H9 (cell line): Measurements from ENCODE around the gene HPDL. TPM values are rescaled to one million over a fixed set of nuclear protein-coding genes. Genes with fewer than 3 reads are reported as not detected.

Experiments used
- DNase-seq: peaks from one replicate; pipeline ENCODE4 v3.0.0-alpha.2; 2017
- H2AFZ ChIP-seq: one replicate; pipeline ENCODE4 v1.6.1; 2013; ENCODE audit warnings: mild to moderate bottlenecking, low read length, control low read depth, moderate library complexity
- H2AK5ac ChIP-seq: 2 replicates; pipeline ENCODE4 v1.6.1; 2013; ENCODE audit warnings: low read length, control low read depth, mixed read lengths; ENCODE audit not compliant: insufficient read length
- H2BK120ac ChIP-seq: one replicate; pipeline ENCODE4 v1.6.1; 2013; ENCODE audit warnings: low read depth, mild to moderate bottlenecking, low read length, control low read depth, inconsistent platforms; ENCODE audit not compliant: poor library complexity, severe bottlenecking
- H2BK12ac ChIP-seq: 2 replicates; pipeline ENCODE4 v1.6.1; 2013; ENCODE audit warnings: low read length, control low read depth, mixed read lengths, low read depth; ENCODE audit not compliant: insufficient read length
- H2BK15ac ChIP-seq: 2 replicates; pipeline ENCODE4 v1.6.1; 2013; ENCODE audit warnings: low read depth, low read length, control low read depth
- H2BK20ac ChIP-seq: one replicate; pipeline ENCODE4 v1.6.1; 2013; ENCODE audit warnings: low read depth, mild to moderate bottlenecking, low read length, control low read depth, inconsistent platforms; ENCODE audit not compliant: poor library complexity, severe bottlenecking
- H2BK5ac ChIP-seq: 2 replicates; pipeline ENCODE4 v1.6.1; 2013; ENCODE audit warnings: low read length, control low read depth, mixed read lengths; ENCODE audit not compliant: insufficient read length
- H3K14ac ChIP-seq: 2 replicates; pipeline ENCODE4 v1.6.1; 2013; ENCODE audit warnings: low read length, control low read depth; ENCODE audit not compliant: insufficient read depth
- H3K18ac ChIP-seq: 2 replicates; pipeline ENCODE4 v1.6.1; 2013; ENCODE audit warnings: low read depth, mild to moderate bottlenecking, mixed read lengths, low read length, control low read depth; ENCODE audit not compliant: insufficient read length
- H3K23ac ChIP-seq: 2 replicates; pipeline ENCODE4 v1.6.1; 2013; ENCODE audit warnings: low read length, control low read depth, mixed read lengths, low read depth; ENCODE audit not compliant: insufficient read length
- H3K23me2 ChIP-seq: 2 replicates; pipeline ENCODE4 v1.6.1; 2013; ENCODE audit warnings: low read depth, mild to moderate bottlenecking, mixed read lengths, low read length, control low read depth; ENCODE audit not compliant: insufficient read length, poor library complexity, severe bottlenecking
- H3K27ac ChIP-seq: 2 replicates; pipeline ENCODE4 v1.5.1; 2013; ENCODE audit warnings: low read length, control low read depth, mixed read lengths, low read depth; ENCODE audit not compliant: insufficient read length
- H3K27me3 ChIP-seq: 2 replicates; pipeline ENCODE4 v1.6.1; 2013; ENCODE audit warnings: low read length, control low read depth, inconsistent platforms; ENCODE audit not compliant: insufficient read depth
- H3K4ac ChIP-seq: 2 replicates; pipeline ENCODE4 v1.6.1; 2013; ENCODE audit warnings: low read depth, mild to moderate bottlenecking, control low read depth, inconsistent platforms, low read length, moderate library complexity
- H3K4me1 ChIP-seq: 2 replicates; pipeline ENCODE4 v1.6.1; 2013; ENCODE audit warnings: low read length, control low read depth, inconsistent platforms; ENCODE audit not compliant: insufficient read depth
- H3K4me2 ChIP-seq: 2 replicates; pipeline ENCODE4 v1.6.1; 2013; ENCODE audit warnings: low read length, control low read depth, mixed read lengths; ENCODE audit not compliant: insufficient read length, insufficient read depth
- H3K56ac ChIP-seq: 2 replicates; pipeline ENCODE4 v1.6.1; 2013; ENCODE audit warnings: low read depth, mild to moderate bottlenecking, mixed read lengths, low read length, control low read depth; ENCODE audit not compliant: insufficient read length
- H3K79me1 ChIP-seq: 2 replicates; pipeline ENCODE4 v1.6.1; 2013; ENCODE audit warnings: low read depth, mild to moderate bottlenecking, moderate library complexity, low read length, control low read depth, inconsistent platforms; ENCODE audit not compliant: insufficient read depth, poor library complexity, severe bottlenecking
- H3K79me2 ChIP-seq: 2 replicates; pipeline ENCODE4 v1.6.1; 2013; ENCODE audit warnings: low read length, control low read depth, inconsistent platforms; ENCODE audit not compliant: insufficient read depth
- H3K9ac ChIP-seq: 2 replicates; pipeline ENCODE4 v1.6.1; 2013; ENCODE audit warnings: low read length, control low read depth, mixed read lengths; ENCODE audit not compliant: insufficient read length; ENCODE audit errors: extremely low read depth
- H3K9me3 ChIP-seq: one replicate; pipeline ENCODE4 v1.6.1; 2013; ENCODE audit warnings: low read depth, low read length, inconsistent platforms; ENCODE audit not compliant: control insufficient read depth
- H3T11ph ChIP-seq: one replicate; pipeline ENCODE4 v1.6.1; 2013; ENCODE audit warnings: mild to moderate bottlenecking, low read length, control low read depth, inconsistent platforms
- H4K20me1 ChIP-seq: one replicate; pipeline ENCODE4 v1.6.1; 2013; ENCODE audit not compliant: control insufficient read depth, insufficient read length, insufficient read depth
- H4K5ac ChIP-seq: 2 replicates; pipeline ENCODE4 v1.6.1; 2013; ENCODE audit warnings: low read depth, mild to moderate bottlenecking, mixed read lengths, low read length, control low read depth; ENCODE audit not compliant: insufficient read length
- H4K8ac ChIP-seq: replicated peaks from 2 replicates; pipeline ENCODE4 v1.6.1; 2013; ENCODE audit warnings: low read length, control low read depth, mixed read lengths, low read depth; ENCODE audit not compliant: insufficient read length
- H4K91ac ChIP-seq: 2 replicates; pipeline ENCODE4 v1.6.1; 2013; ENCODE audit warnings: low read depth, mild to moderate bottlenecking, moderate library complexity, mixed read lengths, low read length, control low read depth; ENCODE audit not compliant: insufficient read length
- H3K27ac Mint-ChIP-seq, 3 experiments: 2 replicates in 2 of 3; 3 replicates in 1 of 3; pipeline ENCODE4 v1.8.0; 2020 to 2021; ENCODE audit warnings: mixed read lengths in 3 of 3, mild to moderate bottlenecking in 1 of 3, moderate library complexity in 1 of 3
- H3K27me3 Mint-ChIP-seq: 2 replicates; pipeline ENCODE4 v1.8.0; 2021; ENCODE audit warnings: low read depth, mild to moderate bottlenecking, moderate library complexity, mixed read lengths
- H3K36me3 Mint-ChIP-seq, 3 experiments: 2 replicates in 2 of 3; 3 replicates in 1 of 3; pipeline ENCODE4 v1.8.0; 2020 to 2021; ENCODE audit warnings: low read depth in 3 of 3, mixed read lengths in 3 of 3; ENCODE audit not compliant: insufficient read depth in 1 of 3
- H3K4me1 Mint-ChIP-seq, 2 experiments: 2 replicates each; pipeline ENCODE4 v1.8.0; 2020; ENCODE audit warnings: mixed read lengths in 2 of 2
- H3K4me3 Mint-ChIP-seq, 2 experiments: 2 replicates in 1 of 2; 3 replicates in 1 of 2; pipeline ENCODE4 v1.8.0; 2020 to 2021; ENCODE audit warnings: mild to moderate bottlenecking in 2 of 2, mixed read lengths in 2 of 2, moderate library complexity in 1 of 2
- H3K9me3 Mint-ChIP-seq, 2 experiments: 2 replicates in 1 of 2; 3 replicates in 1 of 2; pipeline ENCODE4 v1.8.0; 2020; ENCODE audit warnings: mild to moderate bottlenecking in 2 of 2, mixed read lengths in 2 of 2, moderate library complexity in 1 of 2
- WGBS: extraction: QIAGEN DNeasy Blood & Tissue Kit; methylation state at CpG from one replicate; pipeline ENCODE4 v1.1.7; 2013; ENCODE audit warnings: missing lambda C conversion rate, low lambda C conversion rate, mixed read lengths; ENCODE audit not compliant: insufficient read length; ENCODE audit errors: extremely low coverage; 5-methylcytosine and 5-hydroxymethylcytosine counted together
- total RNA-seq: library from RNA; stranded (reverse); gene quantifications from 2 replicates; pipeline ENCODE4 v1.2.1, GENCODE V29; 2021
- TF ChIP-seq, protein P1 (sequence below): fragments of 200-600 bp; sonication (generic); conservative IDR thresholded peaks from 3 replicates; pipeline ENCODE4 v1.8.0; 2021; ENCODE audit warnings: antibody characterized with exemption, mild to moderate bottlenecking

HPDL gene
- total RNA-seq, 1 experiment from 2014 or later: 10.6 TPM

DNA sequence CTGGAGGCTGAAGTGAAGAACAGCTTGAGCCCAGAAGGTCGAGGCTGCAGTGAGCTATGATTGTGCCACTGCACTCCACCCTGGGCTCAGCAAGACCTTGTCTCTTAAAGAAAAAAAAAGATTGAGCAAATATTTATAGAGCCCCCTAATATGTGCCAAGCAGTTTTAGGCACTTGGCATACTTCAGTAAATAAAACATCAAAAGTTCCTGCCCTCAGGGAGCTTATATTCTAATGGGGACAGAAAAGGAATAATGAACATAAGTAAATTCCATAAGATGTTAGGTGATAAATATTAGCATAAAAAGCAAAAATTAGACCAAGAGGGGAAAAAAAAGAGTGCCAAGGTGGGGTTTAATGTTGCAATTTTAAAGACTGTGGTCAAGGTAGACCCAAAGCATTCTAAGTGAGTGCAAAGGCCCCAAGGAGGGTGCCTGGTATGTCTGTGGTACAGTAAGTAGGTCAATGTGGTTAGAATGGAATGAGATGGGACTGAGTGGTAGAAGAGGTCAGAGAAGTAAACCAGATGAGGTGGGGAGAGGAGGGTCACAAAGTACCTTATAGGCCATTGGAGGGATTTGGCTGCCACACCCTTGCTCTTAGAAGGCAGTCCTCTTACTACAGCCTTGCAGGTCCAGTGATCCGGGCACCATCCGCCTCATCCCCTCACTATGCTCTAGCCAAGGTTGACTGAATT, 11.1 kb downstream of the HPDL start:
- Histone ChIP-seq H3T11ph (no peak overlapping the region), H3K56ac (no peak overlapping the region), H3K4me1 (peaks cover 5% of the 10 kb centered on the region; the same call in 1 of the 2 replicates), H4K8ac (no peak overlapping the region), H3K9me3 (no peaks in the 10 kb centered on the region), H4K20me1 (no peaks in the 10 kb centered on the region), H3K4ac (no peak overlapping the region), H3K79me2 (peaks cover 8% of the 10 kb centered on the region; the same call in 1 of the 2 replicates), H3K9ac (no peak overlapping the region), H4K5ac (no peak overlapping the region), H2BK12ac (no peak overlapping the region), H3K27ac (no peak overlapping the region), H3K79me1 (no peaks in the 10 kb centered on the region), H4K91ac (no peak overlapping the region), H2AK5ac (no peak overlapping the region), H3K18ac (no peak overlapping the region), H2BK5ac (no peak overlapping the region), H3K23me2 (no peaks in the 10 kb centered on the region), H3K27me3 (no peaks in the 10 kb centered on the region), H2BK120ac (no peak overlapping the region), H2BK15ac (no peak overlapping the region), H2BK20ac (no peak overlapping the region), H3K4me2 (no peak overlapping the region), H2AFZ (no peak overlapping the region), H3K23ac (no peak overlapping the region), H3K14ac (no peak overlapping the region)
- Mint-ChIP-seq H3K9me3 (0 out of 5 replicates have a peak, but pooled peaks cover 0 to 4% of the 10 kb centered on the region in 2 experiments), H3K4me1 (peaks cover 26 to 41% of the 10 kb centered on the region in 2 experiments), H3K27ac (peak overlapping the region in 2 of 3 experiments; percentile 48 to 81; a peak in 3 of 7 replicates), H3K36me3 (peaks cover 27 to 50% (median 50%) of the 10 kb centered on the region in 3 experiments), H3K4me3 (peak overlapping the region; percentile 55 to 100; a peak in 4 of 5 replicates), H3K27me3 (no peaks in the 10 kb centered on the region)
- no peak for DNase-seq
- no CpG with 5 or more reads among the region's 3 CpGs for WGBS
- TF ChIP-seq, protein P1, sequence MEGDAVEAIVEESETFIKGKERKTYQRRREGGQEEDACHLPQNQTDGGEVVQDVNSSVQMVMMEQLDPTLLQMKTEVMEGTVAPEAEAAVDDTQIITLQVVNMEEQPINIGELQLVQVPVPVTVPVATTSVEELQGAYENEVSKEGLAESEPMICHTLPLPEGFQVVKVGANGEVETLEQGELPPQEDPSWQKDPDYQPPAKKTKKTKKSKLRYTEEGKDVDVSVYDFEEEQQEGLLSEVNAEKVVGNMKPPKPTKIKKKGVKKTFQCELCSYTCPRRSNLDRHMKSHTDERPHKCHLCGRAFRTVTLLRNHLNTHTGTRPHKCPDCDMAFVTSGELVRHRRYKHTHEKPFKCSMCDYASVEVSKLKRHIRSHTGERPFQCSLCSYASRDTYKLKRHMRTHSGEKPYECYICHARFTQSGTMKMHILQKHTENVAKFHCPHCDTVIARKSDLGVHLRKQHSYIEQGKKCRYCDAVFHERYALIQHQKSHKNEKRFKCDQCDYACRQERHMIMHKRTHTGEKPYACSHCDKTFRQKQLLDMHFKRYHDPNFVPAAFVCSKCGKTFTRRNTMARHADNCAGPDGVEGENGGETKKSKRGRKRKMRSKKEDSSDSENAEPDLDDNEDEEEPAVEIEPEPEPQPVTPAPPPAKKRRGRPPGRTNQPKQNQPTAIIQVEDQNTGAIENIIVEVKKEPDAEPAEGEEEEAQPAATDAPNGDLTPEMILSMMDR: no peak
